Subcutaneous abdominal adipose tissue (tissue), 5 donors: ENCODE results near the gene DGKH.
"Not testable (repeated sequence)": the region's sequence is repeated elsewhere in the genome, so short reads cannot be mapped to it uniquely, and the experiment has no call there.

Experiments
- H3K27ac ChIP-seq: one replicate; pipeline ENCODE4 v1.7.0; 2013; ENCODE audit warnings: low read depth, mild to moderate bottlenecking, inconsistent platforms, low read length, moderate library complexity
- H3K27me3 ChIP-seq, 5 donors: one replicate each; pipeline ENCODE4 v1.7.0; 2013; ENCODE audit warnings: low read length in 5 of 5, inconsistent platforms in 1 of 5; ENCODE audit not compliant: control insufficient read depth in 5 of 5, insufficient read depth in 4 of 5
- H3K36me3 ChIP-seq, 5 donors: one replicate each; pipeline ENCODE4 v1.7.0; 2013; ENCODE audit warnings: low read length in 5 of 5; ENCODE audit not compliant: control insufficient read depth in 5 of 5, insufficient read depth in 5 of 5
- H3K4me1 ChIP-seq, 5 donors: one replicate each; pipeline ENCODE4 v1.7.0; 2013; ENCODE audit warnings: low read length in 5 of 5, mild to moderate bottlenecking in 3 of 5, moderate library complexity in 1 of 5; ENCODE audit not compliant: control insufficient read depth in 5 of 5, insufficient read depth in 5 of 5
- H3K4me3 ChIP-seq, 5 donors: one replicate each; pipeline ENCODE4 v1.7.0; 2013; ENCODE audit warnings: low read length in 5 of 5, low read depth in 1 of 5
- H3K9ac ChIP-seq, 5 donors: one replicate each; pipeline ENCODE4 v1.7.0; 2013; ENCODE audit warnings: low read length in 5 of 5, mild to moderate bottlenecking in 4 of 5, moderate library complexity in 3 of 5
- H3K9me3 ChIP-seq, 5 donors: one replicate each; pipeline ENCODE4 v1.7.0; 2013; ENCODE audit warnings: low read length in 5 of 5; ENCODE audit not compliant: control insufficient read depth in 5 of 5
- donor health status: healthy.
- donor health status: healthy.
- donor health status: healthy.
- donor health status: healthy.
- donor health status: healthy.

Gene DGKH

DNA sequence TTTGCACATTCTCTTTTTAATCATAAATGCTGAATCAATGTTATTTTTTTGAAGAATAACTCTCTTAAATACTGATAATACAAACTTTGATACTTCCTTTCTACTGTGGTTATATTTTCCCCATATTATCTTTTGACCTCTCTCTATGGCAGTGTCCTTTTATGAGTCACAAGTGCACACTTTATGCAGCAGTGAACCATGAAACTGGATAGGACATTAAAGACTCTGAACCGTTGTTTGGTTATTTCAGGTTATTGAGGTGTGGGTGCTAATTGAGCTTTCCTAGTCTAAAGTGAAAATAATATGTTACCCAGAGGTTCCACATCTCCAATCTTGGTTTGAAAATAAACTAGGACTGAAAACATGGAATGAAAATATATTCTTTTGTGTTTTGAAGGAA, 71.4 kb downstream of the DGKH start:
- no peak overlapping the region for H3K4me3 ChIP-seq
- no peak overlapping the region for H3K9ac ChIP-seq
- no peaks in the 10 kb centered on the region for H3K27me3 ChIP-seq
- H3K4me1 ChIP-seq: peaks cover 0 to 6% (median 0%) of the 10 kb centered on the region in 5 donors
- H3K9me3 ChIP-seq: no peaks in the 10 kb centered on the region
- no peak overlapping the region for H3K27ac ChIP-seq
- H3K36me3 ChIP-seq: no peaks in the 10 kb centered on the region

DNA sequence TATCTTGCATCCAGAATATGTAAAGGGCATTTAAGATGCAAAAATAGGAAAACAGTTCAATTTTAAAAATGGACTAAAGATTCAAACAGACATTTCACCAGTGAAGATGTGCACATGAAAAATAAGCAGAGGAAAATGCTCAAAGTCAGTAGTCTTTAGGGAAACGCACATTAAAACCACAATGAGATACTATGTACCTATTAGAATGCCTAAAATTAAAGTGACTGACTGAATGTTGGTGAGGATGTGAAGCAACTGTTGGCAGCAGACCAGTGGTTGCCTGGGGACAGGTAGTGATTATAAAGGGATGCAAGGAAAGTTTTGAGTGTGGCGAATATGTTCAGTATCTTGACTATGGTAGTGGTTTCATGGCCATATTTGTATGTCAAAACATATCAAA, 75.2 kb downstream of the DGKH start:
- H3K36me3 ChIP-seq: peaks cover 0 to 3% (median under 1%) of the 10 kb centered on the region in 5 donors
- H3K9ac ChIP-seq: no peak overlapping the region
- H3K9me3 ChIP-seq: no peaks in the 10 kb centered on the region
- peaks cover 0 to 2% (median 0%) of the 10 kb centered on the region in 5 donors for H3K4me1 ChIP-seq
- no peaks in the 10 kb centered on the region for H3K27me3 ChIP-seq
- no peak overlapping the region for H3K27ac ChIP-seq
- H3K4me3 ChIP-seq: no peak overlapping the region

DNA sequence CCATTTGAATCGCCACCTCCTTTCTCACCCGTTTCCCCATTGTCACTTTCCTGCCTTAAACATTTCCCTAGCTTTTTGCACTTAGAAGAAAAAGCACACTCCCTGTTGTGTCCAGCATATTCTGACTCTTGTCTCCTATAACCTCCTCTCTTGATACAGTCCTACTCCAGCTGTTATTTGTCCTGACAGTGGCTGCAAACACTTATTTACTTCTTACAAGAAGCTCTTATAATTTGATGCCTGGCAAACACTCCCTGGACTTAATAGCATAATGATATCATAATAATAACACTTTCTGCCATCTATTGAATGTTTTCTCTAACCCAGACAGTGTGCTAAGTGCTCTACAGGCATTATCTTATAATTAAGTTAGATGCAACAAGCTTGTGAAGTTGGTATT, 76.6 kb downstream of the DGKH start:
- Histone ChIP-seq H3K27me3 (no peaks in the 10 kb centered on the region), H3K9me3 (no peaks in the 10 kb centered on the region), H3K9ac (no peak overlapping the region), H3K27ac (no peak overlapping the region), H3K36me3 (peaks cover 2 to 14% (median 9%) of the 10 kb centered on the region in 5 donors), H3K4me1 (peaks cover 0 to 2% (median 0%) of the 10 kb centered on the region in 5 donors), H3K4me3 (no peak overlapping the region)

DNA sequence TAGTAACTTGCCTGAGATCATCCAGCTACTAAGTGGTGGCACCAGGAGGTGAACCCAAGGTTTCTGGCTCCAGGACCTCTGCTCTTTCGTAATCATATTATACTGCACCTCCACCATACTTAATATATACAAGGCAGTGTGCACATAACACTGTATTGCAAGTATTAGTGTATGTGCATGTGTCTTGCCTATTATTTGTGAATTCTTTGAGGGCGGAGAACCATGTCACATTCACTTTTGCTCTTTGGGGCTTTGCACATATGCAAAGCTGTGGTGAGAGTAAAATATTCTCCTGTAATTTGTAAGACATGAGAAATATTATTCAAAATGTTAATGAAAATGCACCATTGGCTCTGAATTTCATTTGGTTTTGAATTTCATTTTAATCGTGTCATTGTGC, 78.6 kb downstream of the DGKH start:
- Histone ChIP-seq H3K9me3 (no peaks in the 10 kb centered on the region), H3K4me3 (no peak overlapping the region), H3K27ac (no peak overlapping the region), H3K4me1 (peaks cover 0 to 2% (median 0%) of the 10 kb centered on the region in 5 donors), H3K9ac (no peak overlapping the region), H3K36me3 (peaks cover 4 to 19% (median 13%) of the 10 kb centered on the region in 5 donors), H3K27me3 (no peaks in the 10 kb centered on the region)

DNA sequence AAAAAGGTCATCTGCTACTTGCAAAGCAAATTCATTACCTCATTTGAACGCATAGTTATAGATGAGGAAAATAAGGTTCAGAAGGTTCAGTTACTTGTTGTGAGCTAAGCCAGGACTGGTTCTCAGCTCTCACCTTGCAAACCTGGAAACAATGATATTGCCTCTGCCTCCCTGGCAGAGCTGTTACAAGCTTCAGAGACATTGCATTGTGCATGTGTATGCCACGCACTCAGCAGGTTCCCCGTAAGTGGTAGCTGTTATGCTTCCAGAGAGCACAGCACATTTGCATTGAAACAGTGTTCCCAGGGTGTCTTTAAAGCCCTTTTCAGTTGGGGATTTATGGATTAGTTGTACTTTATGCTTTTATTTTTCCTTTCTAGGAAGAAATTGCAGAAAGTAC, 80.6 kb downstream of the DGKH start:
- no peaks in the 10 kb centered on the region for H3K27me3 ChIP-seq
- H3K4me3 ChIP-seq: no peak overlapping the region
- H3K9me3 ChIP-seq: no peaks in the 10 kb centered on the region
- H3K9ac ChIP-seq: no peak overlapping the region
- no peak overlapping the region for H3K27ac ChIP-seq
- H3K4me1 ChIP-seq: peaks cover 0 to 2% (median 0%) of the 10 kb centered on the region in 5 donors
- peaks cover 4 to 19% (median 13%) of the 10 kb centered on the region in 5 donors for H3K36me3 ChIP-seq

DNA sequence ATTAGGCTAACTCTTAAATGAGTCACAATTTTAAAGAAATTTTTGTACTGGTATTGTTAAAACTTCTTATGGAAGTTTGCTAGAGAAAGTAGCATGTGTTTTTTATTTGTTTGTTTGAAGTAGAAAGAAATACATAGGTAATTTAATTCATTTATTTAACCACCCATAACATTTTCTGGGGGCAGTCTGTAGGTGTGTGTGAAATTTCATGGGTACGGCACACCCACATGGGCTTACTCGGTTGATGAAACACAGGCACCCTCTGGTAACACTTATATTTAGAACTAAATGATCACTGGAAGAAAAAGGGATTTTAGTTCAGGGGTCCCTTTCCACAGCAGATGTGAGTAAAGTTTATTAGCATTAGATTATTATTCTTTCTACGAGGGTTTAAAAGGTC, 88.1 kb downstream of the DGKH start:
- Histone ChIP-seq H3K9me3 (no peaks in the 10 kb centered on the region), H3K4me1 (no peaks in the 10 kb centered on the region), H3K4me3 (no peak overlapping the region), H3K9ac (no peak overlapping the region), H3K36me3 (peaks cover 0 to 5% (median 0%) of the 10 kb centered on the region in 5 donors), H3K27ac (no peak overlapping the region), H3K27me3 (no peaks in the 10 kb centered on the region)

DNA sequence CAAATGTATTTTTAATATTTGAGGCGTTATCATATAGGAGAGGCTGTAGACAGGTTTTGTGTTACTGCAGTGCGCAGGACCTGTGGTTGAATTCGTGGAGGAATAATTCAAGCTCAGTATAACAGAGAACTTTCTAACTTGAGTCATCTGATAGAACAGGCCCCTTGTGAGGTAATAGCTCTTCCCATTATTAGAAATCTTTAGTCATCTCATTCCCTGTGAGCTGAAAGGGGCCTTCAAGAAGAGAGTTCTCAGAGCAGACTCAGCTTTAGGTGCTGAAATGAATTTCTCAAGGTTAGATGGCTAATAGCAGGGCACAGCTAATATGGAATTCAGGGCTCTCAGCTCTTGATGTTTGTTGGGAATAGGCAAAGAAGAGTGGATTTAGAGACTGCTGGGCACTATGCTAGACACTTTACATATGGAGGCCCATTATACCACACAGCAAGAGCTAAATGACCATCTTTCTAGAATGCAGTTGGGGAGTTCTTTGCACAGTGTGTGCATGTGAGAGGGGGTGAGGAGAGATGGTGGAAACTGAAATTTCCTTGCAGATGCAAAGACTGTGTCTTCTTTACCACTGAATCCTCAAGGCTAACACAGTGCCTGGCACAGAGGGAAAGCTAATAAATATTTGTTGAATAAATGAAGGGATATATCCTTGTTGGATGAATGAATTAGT, 89.5 kb downstream of the DGKH start:
- Histone ChIP-seq H3K9ac (no peak overlapping the region), H3K27me3 (no peaks in the 10 kb centered on the region), H3K4me1 (no peaks in the 10 kb centered on the region), H3K36me3 (no peaks in the 10 kb centered on the region), H3K9me3 (no peaks in the 10 kb centered on the region), H3K27ac (no peak overlapping the region), H3K4me3 (no peak overlapping the region)

DNA sequence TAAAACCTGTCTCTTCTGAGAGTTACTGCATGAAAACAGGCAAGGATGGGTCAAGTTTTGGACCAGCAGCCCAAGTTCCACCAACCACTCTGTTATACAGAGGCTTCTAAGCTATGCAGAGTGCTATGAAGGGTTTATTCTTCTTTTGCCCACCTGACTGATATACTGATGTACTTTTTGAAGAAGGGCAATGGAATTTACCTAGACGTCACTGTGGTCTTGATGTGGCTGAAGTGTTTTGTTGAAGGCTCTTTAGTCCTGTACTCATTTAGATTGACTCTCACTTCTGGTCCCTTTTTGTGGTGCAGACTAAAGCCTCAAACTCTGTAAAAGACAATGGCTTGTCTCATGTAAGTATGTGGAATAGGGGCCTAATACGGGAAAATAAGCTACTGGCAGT, 92.0 kb downstream of the DGKH start:
- no peaks in the 10 kb centered on the region for H3K9me3 ChIP-seq
- no peak overlapping the region for H3K27ac ChIP-seq
- H3K36me3 ChIP-seq: no peaks in the 10 kb centered on the region
- H3K27me3 ChIP-seq: no peaks in the 10 kb centered on the region
- H3K4me3 ChIP-seq: no peak overlapping the region
- no peaks in the 10 kb centered on the region for H3K4me1 ChIP-seq
- H3K9ac ChIP-seq: no peak overlapping the region

- H3K4me1 ChIP-seq, H3K9me3 ChIP-seq, H3K4me3 ChIP-seq, H3K36me3 ChIP-seq, H3K27me3 ChIP-seq, H3K27ac ChIP-seq, H3K9ac ChIP-seq: not testable (repeated sequence)
Measured at GRCh38 chr13:42141052-42141451, 92.6 kb downstream of the DGKH start.

DNA sequence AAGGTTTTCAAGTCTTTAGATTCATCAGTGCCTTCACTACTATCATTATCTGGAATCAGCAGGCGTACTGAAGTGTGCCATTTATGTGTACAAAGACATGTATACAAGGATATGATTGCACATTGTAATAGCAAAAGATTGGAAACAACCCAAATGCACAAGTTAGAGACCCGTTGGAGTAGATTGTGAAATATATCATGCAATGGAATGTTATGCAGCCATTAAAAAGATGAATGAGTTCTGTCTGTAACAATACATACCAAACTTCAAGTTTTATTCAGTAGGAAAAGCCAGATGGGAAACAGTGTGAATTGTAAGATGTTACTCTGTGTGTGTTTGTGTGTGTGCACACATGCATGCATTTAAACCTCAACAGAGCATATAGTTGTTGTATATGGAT, 97.9 kb downstream of the DGKH start:
- Histone ChIP-seq H3K9ac (no peak overlapping the region), H3K27ac (no peak overlapping the region)

More for the DNA sequence above, 97.9 kb downstream of the DGKH start:
- Histone ChIP-seq H3K36me3 (no peaks in the 10 kb centered on the region), H3K4me1 (no peaks in the 10 kb centered on the region), H3K9me3 (peaks cover 0 to 3% (median 0%) of the 10 kb centered on the region in 5 donors), H3K27me3 (no peaks in the 10 kb centered on the region), H3K4me3 (no peak overlapping the region)
